Measurements from ENCODE around the gene CEP85.
A peak's percentile ranks its signal among the peaks of the same experiment; 100 is the strongest.

CEP85 gene

GRCh38 chr1:26213335-26213905, 20.6 kb upstream of the CEP85 start:
- no peak for DNase-seq (ENCODE audit: extremely low spot score)
- TF ChIP-seq ZNF384 (IDR thresholded peaks at IDR 0.05) (peak; percentile 50), FOXK2 (IDR thresholded peaks at IDR 0.05) (no peak), HDGF (IDR thresholded peaks at IDR 0.05; ENCODE audit: borderline replicate concordance) (no peak), BHLHE40 (IDR thresholded peaks at IDR 0.05; ENCODE audit: borderline replicate concordance) (no peak)
- ChIA-PET CTCF (interaction anchor here (1.0 kb wide), 1 partner anchor 10 kb away, joined by 3 read pairs; no protein-coding TSS in a partner anchor), POLR2A (no interaction called here)

GRCh38 chr1:26215246-26215645, 18.8 kb upstream of the CEP85 start:
- CTCF ChIA-PET, result interaction anchor here (0.7 kb wide), 1 partner anchor 227 kb away, joined by 3 read pairs; no protein-coding TSS in a partner anchor
- DNase-seq (ENCODE audit: extremely low spot score), result no peak
- POLR2A ChIA-PET, result no interaction called here
- TF ChIP-seq FOXM1 (IDR thresholded peaks at IDR 0.05; ENCODE audit: borderline replicate concordance) (no peak), L3MBTL2 (conservative IDR thresholded peaks at IDR 0.05) (no peak), HDGF (IDR thresholded peaks at IDR 0.05; ENCODE audit: borderline replicate concordance) (no peak), CTBP1 (IDR thresholded peaks at IDR 0.05; ENCODE audit: borderline replicate concordance) (no peak), FOXA1 (IDR thresholded peaks at IDR 0.05) (no peak), ZNF384 (IDR thresholded peaks at IDR 0.05) (no peak), SUZ12 (IDR thresholded peaks at IDR 0.05) (no peak), FOXK2 (IDR thresholded peaks at IDR 0.05) (no peak), ARNT (IDR thresholded peaks at IDR 0.05) (no peak), LEF1 (IDR thresholded peaks at IDR 0.05; ENCODE audit: borderline replicate concordance) (no peak), BHLHE40 (IDR thresholded peaks at IDR 0.05; ENCODE audit: borderline replicate concordance) (no peak), SP1 (IDR thresholded peaks at IDR 0.05) (no peak), ELF4 (IDR thresholded peaks at IDR 0.05) (no peak)

- CTCF ChIA-PET, result interaction anchor here (2.7 kb wide), 1 partner anchor 15 kb away, joined by 15 read pairs; the partner anchor contains the start of gene CEP85
- DNase-seq (ENCODE audit: extremely low spot score), result no peak
- POLR2A ChIA-PET, result no interaction called here
- no peak for TF ChIP-seq L3MBTL2 (conservative IDR thresholded peaks at IDR 0.05)
- no peak for TF ChIP-seq PKNOX1 (IDR thresholded peaks at IDR 0.05)
- TF ChIP-seq SUZ12 (IDR thresholded peaks at IDR 0.05), result no peak
- TF ChIP-seq NFRKB (IDR thresholded peaks at IDR 0.05), result no peak
- TF ChIP-seq CTBP1 (IDR thresholded peaks at IDR 0.05; ENCODE audit: borderline replicate concordance), result no peak
- no peak for TF ChIP-seq BHLHE40 (IDR thresholded peaks at IDR 0.05; ENCODE audit: borderline replicate concordance)
- TF ChIP-seq ZNF384 (IDR thresholded peaks at IDR 0.05), result no peak
- TF ChIP-seq SP1 (IDR thresholded peaks at IDR 0.05), result no peak
- no peak for TF ChIP-seq ELF4 (IDR thresholded peaks at IDR 0.05)
- no peak for TF ChIP-seq FOXK2 (IDR thresholded peaks at IDR 0.05)
- TF ChIP-seq ARNT (IDR thresholded peaks at IDR 0.05), result no peak
Observed at GRCh38 chr1:26218906-26219494, 15.0 kb upstream of the CEP85 start.

- DNase-seq (ENCODE audit: extremely low spot score), result no peak
- CTCF ChIA-PET, result interaction anchor here (1.1 to 2.7 kb wide), 2 partner anchors 14 to 184 kb away, joined by 3 to 15 read pairs; partner anchors contain the start of gene CEP85
- TF ChIP-seq BHLHE40 (IDR thresholded peaks at IDR 0.05; ENCODE audit: borderline replicate concordance) (no peak), L3MBTL2 (conservative IDR thresholded peaks at IDR 0.05) (no peak), TARDBP (IDR thresholded peaks at IDR 0.05) (no peak), FOXM1 (IDR thresholded peaks at IDR 0.05; ENCODE audit: borderline replicate concordance) (no peak), HDGF (IDR thresholded peaks at IDR 0.05; ENCODE audit: borderline replicate concordance) (no peak), ZNF384 (IDR thresholded peaks at IDR 0.05) (no peak), CTBP1 (IDR thresholded peaks at IDR 0.05; ENCODE audit: borderline replicate concordance) (no peak), ELF4 (IDR thresholded peaks at IDR 0.05) (no peak), SUZ12 (IDR thresholded peaks at IDR 0.05) (no peak)
- POLR2A ChIA-PET, result interaction anchor here (0.9 to 1.8 kb wide), 2 partner anchors 13 to 15 kb away, joined by 3 to 6 read pairs; partner anchors contain the start of gene CEP85
Observed at GRCh38 chr1:26220199-26220912, 13.6 kb upstream of the CEP85 start.

GRCh38 chr1:26221094-26221493, 12.9 kb upstream of the CEP85 start:
- CTCF ChIA-PET, result interaction anchor here (2.7 kb wide), 1 partner anchor 13 kb away, joined by 15 read pairs; the partner anchor contains the start of gene CEP85
- POLR2A ChIA-PET, result interaction anchor here (0.9 to 1.8 kb wide), 2 partner anchors 13 to 14 kb away, joined by 3 to 6 read pairs; partner anchors contain the start of gene CEP85
- no peak for DNase-seq (ENCODE audit: extremely low spot score)
- TF ChIP-seq BHLHE40 (IDR thresholded peaks at IDR 0.05; ENCODE audit: borderline replicate concordance) (no peak), ARNT (IDR thresholded peaks at IDR 0.05) (no peak), PKNOX1 (IDR thresholded peaks at IDR 0.05) (no peak), FOXM1 (IDR thresholded peaks at IDR 0.05; ENCODE audit: borderline replicate concordance) (no peak), CTBP1 (IDR thresholded peaks at IDR 0.05; ENCODE audit: borderline replicate concordance) (no peak), L3MBTL2 (conservative IDR thresholded peaks at IDR 0.05) (no peak), FOXA1 (IDR thresholded peaks at IDR 0.05) (no peak), FOXK2 (IDR thresholded peaks at IDR 0.05) (no peak), HDGF (IDR thresholded peaks at IDR 0.05; ENCODE audit: borderline replicate concordance) (no peak), LEF1 (IDR thresholded peaks at IDR 0.05; ENCODE audit: borderline replicate concordance) (no peak)

- POLR2A ChIA-PET, result no interaction called here
- CTCF ChIA-PET, result interaction anchor here (3.0 kb wide), 1 partner anchor 10 kb away, joined by 12 read pairs; the partner anchor contains the start of gene CEP85
- TF ChIP-seq SUZ12 (IDR thresholded peaks at IDR 0.05) (no peak), ELF4 (IDR thresholded peaks at IDR 0.05) (no peak), L3MBTL2 (conservative IDR thresholded peaks at IDR 0.05) (no peak), HDGF (IDR thresholded peaks at IDR 0.05; ENCODE audit: borderline replicate concordance) (no peak), ARNT (IDR thresholded peaks at IDR 0.05) (no peak), LEF1 (IDR thresholded peaks at IDR 0.05; ENCODE audit: borderline replicate concordance) (no peak), TARDBP (IDR thresholded peaks at IDR 0.05) (no peak), FOXA1 (IDR thresholded peaks at IDR 0.05) (no peak), NFRKB (IDR thresholded peaks at IDR 0.05) (no peak), SP1 (IDR thresholded peaks at IDR 0.05) (no peak), FOXK2 (IDR thresholded peaks at IDR 0.05) (no peak), ZNF384 (IDR thresholded peaks at IDR 0.05) (no peak), PKNOX1 (IDR thresholded peaks at IDR 0.05) (no peak)
- no peak for DNase-seq (ENCODE audit: extremely low spot score)
Observed at GRCh38 chr1:26224606-26225005, 9.4 kb upstream of the CEP85 start.

Measured in HEK293T (cell line).